ENCODE measurements around the gene EXOC6B.

Gene EXOC6B

GRCh38 chr2:72731116-72731515, 94.7 kb downstream of the EXOC6B start:
- no peak for DNase-seq

DNA sequence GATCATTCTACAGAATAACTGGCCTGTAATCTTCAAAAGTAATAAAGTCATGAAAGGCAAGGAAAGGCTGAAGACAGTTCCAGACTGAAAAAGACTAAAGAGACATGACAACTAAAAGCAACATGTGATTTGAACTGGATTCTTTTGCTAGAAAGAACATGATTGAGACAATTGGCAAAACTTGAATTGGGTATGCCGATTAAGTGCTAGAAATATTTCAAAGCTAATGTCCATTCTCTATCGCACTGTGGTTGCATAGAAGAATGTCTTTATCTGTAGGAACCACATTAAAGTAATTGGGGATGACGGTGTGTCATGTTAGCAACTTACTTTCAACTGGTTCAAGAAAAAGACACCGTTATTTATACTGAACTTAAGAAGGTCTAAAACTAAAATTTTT, 98.5 kb downstream of the EXOC6B start:
- no peak for DNase-seq

- DNase-seq, result no peak
Measured at GRCh38 chr2:72723769-72724370, 102.0 kb downstream of the EXOC6B start.

DNA sequence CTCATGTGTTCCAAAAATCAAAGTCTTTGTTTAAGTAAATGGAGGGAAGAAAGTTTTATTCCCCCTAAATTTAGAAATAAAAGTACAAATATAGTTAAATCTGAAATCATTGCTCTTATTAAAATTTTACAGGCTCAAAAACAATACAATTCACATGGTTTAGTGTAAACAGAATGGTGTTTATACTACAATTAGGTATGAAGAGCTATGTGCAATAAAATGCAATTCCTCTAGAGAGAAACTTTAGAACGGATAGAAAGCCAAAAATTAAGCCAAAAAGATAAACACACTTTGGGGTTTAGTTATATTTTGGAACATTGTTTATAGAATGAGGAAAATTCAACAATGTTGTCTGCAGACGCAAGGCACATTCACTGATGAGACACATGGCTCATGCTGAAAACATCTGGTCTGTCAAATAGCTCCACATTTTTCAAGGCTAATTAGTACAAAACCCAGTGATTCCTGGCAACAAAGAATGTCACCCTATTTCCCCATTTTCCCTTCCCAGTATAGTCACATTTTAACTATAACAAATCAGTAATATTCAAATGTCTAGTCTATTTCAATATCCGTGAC, 103.3 kb downstream of the EXOC6B start:
- no peak for DNase-seq

DNA sequence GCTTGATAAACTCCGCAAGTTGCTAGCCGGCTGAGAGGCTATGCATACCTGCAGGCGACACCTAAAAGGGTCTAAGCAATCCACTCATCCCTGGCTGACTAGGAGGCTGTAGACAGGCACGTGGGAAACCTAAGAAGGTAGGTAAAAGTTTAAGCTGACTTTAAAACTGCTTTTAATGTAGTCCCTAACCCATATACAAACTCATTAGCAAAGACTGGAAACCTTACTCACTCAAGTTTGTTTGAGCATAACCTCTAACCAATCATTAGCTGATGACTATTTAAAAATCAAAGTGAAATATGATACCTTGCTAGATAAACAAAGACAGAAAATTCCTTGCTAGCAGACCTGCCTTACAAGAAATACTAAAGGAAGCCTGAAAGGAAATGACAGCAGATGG, 106.4 kb downstream of the EXOC6B start:
- DNase-seq, result no peak

GRCh38 chr2:72718876-72719275, 107.0 kb downstream of the EXOC6B start:
- DNase-seq, result no peak

- DNase-seq, result no peak
Measured at GRCh38 chr2:72716601-72717000, 109.2 kb downstream of the EXOC6B start.

DNA sequence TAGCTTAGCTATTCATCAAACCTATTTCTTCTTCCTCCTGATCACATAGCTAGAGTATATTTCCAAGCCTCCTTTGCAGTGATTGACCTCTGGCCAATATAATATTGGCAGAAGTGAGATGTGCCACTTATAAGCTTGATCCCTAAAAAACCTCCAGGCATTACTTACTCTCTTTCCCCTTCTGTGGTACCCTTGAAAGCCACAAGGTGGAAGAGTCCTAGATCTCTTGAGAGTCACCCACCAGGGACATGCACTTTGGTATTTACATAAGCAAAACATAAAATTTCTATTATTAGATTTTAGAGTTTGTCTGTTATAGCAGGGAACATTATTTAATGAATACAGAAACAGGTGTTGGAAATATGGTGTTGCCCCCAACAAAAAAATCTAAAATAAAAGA, 112.0 kb downstream of the EXOC6B start:
- DNase-seq, result no peak

DNA sequence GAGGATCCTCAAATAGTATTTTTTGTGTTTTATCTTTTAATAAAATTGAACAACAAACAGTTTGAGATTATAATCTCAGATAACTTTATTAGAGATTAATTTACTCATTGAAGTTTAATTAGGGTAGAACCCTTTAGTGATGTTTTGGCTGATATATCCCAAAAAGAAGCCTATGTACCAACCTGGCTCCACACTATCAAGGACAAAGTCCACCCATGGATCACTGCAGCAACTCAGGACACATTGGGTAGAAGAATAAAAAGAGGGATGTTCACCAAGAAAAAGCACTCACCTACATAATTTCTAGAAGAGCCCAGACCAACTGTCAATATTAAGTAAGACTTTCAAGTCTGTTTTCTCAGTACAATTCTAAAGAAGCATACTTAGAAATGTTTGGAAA, 112.9 kb downstream of the EXOC6B start:
- DNase-seq, result no peak

DNA sequence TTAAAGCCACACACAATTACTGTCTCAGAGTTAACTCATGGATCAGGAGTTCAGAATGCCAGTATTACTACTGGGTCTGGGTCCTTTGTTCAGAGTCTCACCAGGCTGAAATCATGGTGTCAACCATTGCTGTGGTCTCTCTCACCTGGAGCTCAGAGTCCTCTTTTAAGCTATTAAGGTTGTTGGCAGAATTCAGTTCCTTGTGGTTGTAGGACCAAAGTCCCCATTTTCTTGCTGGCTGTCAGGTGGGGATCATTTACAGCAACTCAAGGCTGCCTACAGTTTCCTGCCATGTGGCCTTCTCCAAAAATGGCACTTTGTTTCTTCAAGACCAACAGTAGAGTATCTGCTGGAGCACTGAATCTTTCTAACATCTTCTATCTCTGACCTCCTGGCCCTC, 113.5 kb downstream of the EXOC6B start:
- no peak for DNase-seq

GRCh38 chr2:72710418-72711152, 115.2 kb downstream of the EXOC6B start:
- no peak for DNase-seq

DNA sequence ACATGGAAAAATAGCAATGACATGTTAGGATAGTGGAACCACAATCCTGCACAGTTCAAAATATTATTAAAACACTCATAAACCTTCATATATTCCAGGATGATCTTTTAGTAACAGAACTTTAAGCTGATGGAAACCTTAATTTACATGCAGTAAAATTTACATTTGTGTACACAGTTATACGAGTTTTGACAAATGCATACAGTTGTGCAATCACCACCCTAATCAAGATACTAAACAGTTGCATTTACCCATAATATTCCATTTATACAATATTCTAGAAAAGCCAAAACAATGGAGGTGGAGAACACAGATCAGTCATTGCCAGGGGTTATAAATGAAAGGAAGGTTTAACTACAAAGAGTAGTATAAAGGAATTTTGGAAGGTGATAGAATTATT, 117.6 kb downstream of the EXOC6B start:
- no peak for DNase-seq

- DNase-seq, result no peak
Measured at GRCh38 chr2:72698300-72698699, 127.5 kb downstream of the EXOC6B start.

- DNase-seq, result no peak
Measured at GRCh38 chr2:72696559-72696958, 129.3 kb downstream of the EXOC6B start.

DNA sequence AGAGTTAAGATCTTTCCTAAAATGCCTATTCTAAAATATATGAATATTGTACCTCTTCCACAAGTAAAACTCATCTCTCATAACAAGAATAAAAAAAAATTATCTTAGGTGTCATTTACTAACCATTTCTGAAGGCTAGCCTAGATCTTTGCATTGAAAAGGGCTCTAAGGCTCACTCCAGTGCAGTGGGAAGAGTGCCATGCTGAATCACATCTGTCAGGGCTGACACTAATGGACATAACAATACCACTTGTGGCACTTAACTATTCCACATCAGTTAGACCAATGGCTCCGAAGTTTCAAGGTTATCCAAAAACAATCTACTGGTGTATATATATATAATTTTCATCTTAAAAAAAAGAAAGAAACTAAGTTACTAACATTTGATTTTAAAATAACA, 130.2 kb downstream of the EXOC6B start:
- no peak for DNase-seq

- peak; percentile 75 for DNase-seq
Measured at GRCh38 chr2:72694715-72695496, 130.9 kb downstream of the EXOC6B start.

DNA sequence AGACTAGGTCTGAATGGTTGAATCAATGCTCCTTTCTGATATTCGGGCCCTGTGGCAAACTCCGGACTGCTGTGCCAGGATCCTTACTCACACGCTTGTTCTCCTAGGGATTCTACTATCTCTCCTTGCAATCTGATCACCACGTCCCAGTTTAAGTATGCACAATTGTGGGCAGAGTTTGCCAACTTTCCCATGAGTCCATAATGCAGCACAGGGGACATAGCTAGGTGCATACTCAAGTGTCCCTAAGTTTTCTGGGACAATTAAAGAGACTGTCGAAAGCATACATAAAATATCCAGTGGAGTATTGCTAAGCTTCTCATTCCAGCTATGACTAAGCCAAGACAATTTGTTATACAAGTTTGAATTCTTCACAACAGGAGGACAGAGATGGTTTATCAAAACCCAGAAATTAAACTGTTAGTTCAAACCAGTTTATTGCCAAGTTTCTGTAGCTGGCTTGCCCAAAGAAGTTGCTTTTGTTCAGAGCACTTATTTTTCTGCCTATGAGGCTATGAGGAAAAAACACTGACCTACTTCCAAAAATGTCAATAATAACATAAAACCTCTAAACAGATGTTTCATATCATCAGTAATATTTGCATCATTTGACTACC, 136.1 kb downstream of the EXOC6B start:
- no peak for DNase-seq

- DNase-seq, result no peak
Measured at GRCh38 chr2:72685638-72686213, 140.1 kb downstream of the EXOC6B start.

- no peak for DNase-seq
Measured at GRCh38 chr2:72682061-72682460, 143.8 kb downstream of the EXOC6B start.

DNA sequence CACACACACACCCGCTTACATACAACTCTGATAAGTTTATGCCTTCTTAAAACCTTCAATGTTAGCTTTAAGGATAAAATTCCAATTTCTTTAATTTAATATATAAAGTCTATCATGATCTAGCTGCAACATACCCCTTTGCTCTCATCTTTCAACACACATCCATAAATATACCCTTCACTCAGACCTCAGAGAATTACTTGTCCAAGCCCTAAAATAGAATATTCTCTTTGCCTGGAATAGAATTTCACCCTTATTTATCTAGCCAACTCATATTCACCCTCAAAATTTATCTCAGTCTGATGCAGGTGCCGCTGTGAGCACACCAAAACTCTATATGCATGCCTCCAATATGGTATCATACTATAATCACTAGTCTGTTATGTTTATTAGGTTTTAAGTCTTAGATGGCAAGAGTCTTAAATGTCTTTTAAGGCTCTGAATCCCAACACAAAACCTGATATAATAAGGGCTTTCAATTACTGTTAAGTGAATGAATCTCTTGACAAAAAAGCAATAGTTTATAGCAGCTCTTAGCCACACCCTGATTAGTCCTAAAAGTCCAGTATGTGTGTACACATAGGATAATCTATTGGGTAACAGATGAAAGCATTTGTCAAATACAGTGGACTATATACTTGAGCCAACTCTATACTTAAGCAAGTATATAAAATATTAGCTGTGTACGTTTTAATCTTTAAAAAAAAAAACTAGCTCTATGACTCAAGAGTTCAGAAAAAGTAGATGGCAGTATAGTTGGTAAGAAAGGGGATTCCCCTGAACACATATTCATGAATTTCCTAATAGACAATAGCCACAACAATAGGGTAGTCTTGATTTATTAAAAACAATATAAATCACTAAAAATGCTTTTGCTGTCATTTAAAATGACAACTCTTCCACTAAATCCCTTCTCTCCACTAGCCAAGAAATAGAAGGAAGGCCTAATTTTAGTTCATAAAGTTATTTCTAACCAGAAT, 144.5 kb downstream of the EXOC6B start:
- no peak for DNase-seq

DNA sequence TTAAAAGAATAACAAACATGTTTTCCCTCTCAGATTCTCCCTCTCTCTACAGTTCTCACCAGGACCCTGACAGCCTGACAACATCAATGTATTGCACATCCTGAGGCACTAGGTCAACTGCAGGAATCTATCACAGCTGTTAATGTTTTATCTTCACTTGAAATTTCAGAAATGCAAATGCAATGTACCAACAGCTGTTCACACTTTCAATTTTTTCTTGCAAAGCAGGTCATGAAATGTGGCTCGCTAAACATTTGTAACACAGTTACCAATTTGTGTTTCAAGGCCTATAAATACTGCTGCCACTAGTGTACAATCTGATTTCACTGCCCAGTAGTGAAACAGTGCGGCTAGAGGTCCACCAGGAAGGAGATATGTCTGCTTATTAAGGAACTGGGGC, 147.8 kb downstream of the EXOC6B start:
- DNase-seq, result no peak
